Activated naive CD4-positive, alpha-beta T cell treated with anti-CD3 and anti-CD28 coated beads, Interleukin-2, amount 50 U/mL, for 72 hours (primary cell): Measurements from ENCODE around the gene OR52B6. TPM values are rescaled to one million over a fixed set of nuclear protein-coding genes. Genes with fewer than 3 reads are reported as not detected.

Experiments
- ATAC-seq, 2 donors: fragments of 150-1000 bp; cut with Tn5 transposase; 2 replicates each; pipeline ENCODE4 v1.10.0; 2021; ENCODE audit warnings: mild to moderate bottlenecking in 2 of 2, moderate library complexity in 2 of 2
- DNase-seq, 2 donors: peaks; one replicate each; pipeline ENCODE4 v3.0.0; 2021 to 2022; ENCODE audit warnings: low spot score in 2 of 2
- H3K27ac Mint-ChIP-seq, 2 donors: one replicate each; pipeline ENCODE4 v1.8.0; 2022; ENCODE audit warnings: mild to moderate bottlenecking in 2 of 2, mixed read lengths in 2 of 2
- H3K36me3 Mint-ChIP-seq, 2 donors: one replicate each; pipeline ENCODE4 v1.8.0; 2022; ENCODE audit warnings: mixed read lengths in 2 of 2
- H3K9me3 Mint-ChIP-seq, 2 donors: one replicate each; pipeline ENCODE4 v1.8.0; 2022; ENCODE audit warnings: mixed read lengths in 2 of 2
- total RNA-seq, 2 donors: library from RNA; stranded (reverse); gene quantifications; one replicate each; pipeline ENCODE4 v1.2.3, GENCODE V29; 2022

OR52B6 gene, protein sequence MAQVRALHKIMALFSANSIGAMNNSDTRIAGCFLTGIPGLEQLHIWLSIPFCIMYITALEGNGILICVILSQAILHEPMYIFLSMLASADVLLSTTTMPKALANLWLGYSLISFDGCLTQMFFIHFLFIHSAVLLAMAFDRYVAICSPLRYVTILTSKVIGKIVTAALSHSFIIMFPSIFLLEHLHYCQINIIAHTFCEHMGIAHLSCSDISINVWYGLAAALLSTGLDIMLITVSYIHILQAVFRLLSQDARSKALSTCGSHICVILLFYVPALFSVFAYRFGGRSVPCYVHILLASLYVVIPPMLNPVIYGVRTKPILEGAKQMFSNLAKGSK
- not detected for total RNA-seq

DNA sequence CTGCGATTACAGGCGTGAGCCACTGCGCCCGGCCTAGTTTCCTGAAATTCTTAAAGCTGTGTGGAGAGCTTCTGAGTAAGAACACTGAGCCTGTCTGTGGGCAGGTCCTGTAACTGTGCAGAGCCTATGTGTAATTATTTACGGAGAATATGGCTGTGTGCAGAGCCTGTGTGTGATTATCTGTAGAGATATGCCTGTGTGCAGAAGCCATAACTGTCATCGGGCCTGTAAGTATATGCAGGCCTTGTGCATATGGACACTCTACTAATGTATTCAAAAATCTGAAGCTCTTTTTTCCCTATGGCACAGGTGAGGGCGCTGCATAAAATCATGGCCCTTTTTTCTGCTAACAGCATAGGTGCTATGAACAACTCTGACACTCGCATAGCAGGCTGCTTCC, at the start of gene OR52B6:
Gene OR52B6 (plus strand): TSS at position 301 of the 400 bp plus-strand sequence. CDS start 0 bp downstream, at position 301.
- no peak for ATAC-seq
- no peaks in the 10 kb centered on the region for H3K36me3 Mint-ChIP-seq
- H3K27ac Mint-ChIP-seq = no peak within 1 kb of the TSS
- no peaks in the 10 kb centered on the region for H3K9me3 Mint-ChIP-seq
- no peak for DNase-seq

GRCh38 chr11:5531053-5531831, 49.4 kb upstream of the OR52B6 start:
- Mint-ChIP-seq H3K27ac (no peak overlapping the region), H3K36me3 (no peaks in the 10 kb centered on the region), H3K9me3 (no peaks in the 10 kb centered on the region)
- DNase-seq = no peak
- ATAC-seq = no peak

- DNase-seq = no peak
- Mint-ChIP-seq H3K36me3 (peaks cover 0 to 10% of the 10 kb centered on the region in 2 donors), H3K9me3 (peaks cover 0 to 5% of the 10 kb centered on the region in 2 donors), H3K27ac (no peak overlapping the region)
- ATAC-seq = no peak
Measured at GRCh38 chr11:5534046-5534445, 46.6 kb upstream of the OR52B6 start.

DNA sequence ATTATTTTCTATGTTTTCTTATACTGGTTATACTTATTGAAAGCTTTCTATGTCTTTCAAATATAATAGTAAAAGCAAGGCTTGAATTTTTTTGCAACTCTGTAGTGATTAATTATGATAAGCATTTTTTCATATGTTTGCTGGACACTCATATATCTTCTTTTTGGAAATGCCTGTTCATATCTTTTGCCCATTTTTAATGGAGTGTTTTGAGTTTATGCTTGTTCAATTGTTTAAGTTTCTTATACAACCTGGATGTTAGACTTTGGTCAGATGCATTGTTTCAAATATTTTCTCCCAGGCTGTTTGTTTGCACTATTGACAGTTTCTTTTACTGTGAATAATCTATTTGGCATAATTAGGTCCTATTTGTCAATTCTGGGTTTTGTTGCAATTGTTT, 44.2 kb upstream of the OR52B6 start:
- H3K27ac Mint-ChIP-seq = no peak overlapping the region
- no peak for DNase-seq
- H3K9me3 Mint-ChIP-seq = peaks cover 0 to 5% of the 10 kb centered on the region in 2 donors
- ATAC-seq = no peak
- peaks cover 0 to 10% of the 10 kb centered on the region in 2 donors for H3K36me3 Mint-ChIP-seq

- no peak for DNase-seq
- Mint-ChIP-seq H3K36me3 (peaks cover 0 to 10% of the 10 kb centered on the region in 2 donors), H3K9me3 (peaks cover 0 to 5% of the 10 kb centered on the region in 2 donors), H3K27ac (no peak overlapping the region)
- no peak for ATAC-seq
Measured at GRCh38 chr11:5541427-5541826, 39.2 kb upstream of the OR52B6 start.

- ATAC-seq (no peak), DNase-seq (no peak)
- no peak overlapping the region for H3K27ac Mint-ChIP-seq
- no peaks in the 10 kb centered on the region for H3K36me3 Mint-ChIP-seq
- no peaks in the 10 kb centered on the region for H3K9me3 Mint-ChIP-seq
Measured at GRCh38 chr11:5546457-5546856, 34.2 kb upstream of the OR52B6 start.

- H3K36me3 Mint-ChIP-seq = no peaks in the 10 kb centered on the region
- no peak overlapping the region for H3K27ac Mint-ChIP-seq
- no peak for DNase-seq
- ATAC-seq = no peak
- H3K9me3 Mint-ChIP-seq = no peaks in the 10 kb centered on the region
Measured at GRCh38 chr11:5547982-5548381, 32.7 kb upstream of the OR52B6 start.

DNA sequence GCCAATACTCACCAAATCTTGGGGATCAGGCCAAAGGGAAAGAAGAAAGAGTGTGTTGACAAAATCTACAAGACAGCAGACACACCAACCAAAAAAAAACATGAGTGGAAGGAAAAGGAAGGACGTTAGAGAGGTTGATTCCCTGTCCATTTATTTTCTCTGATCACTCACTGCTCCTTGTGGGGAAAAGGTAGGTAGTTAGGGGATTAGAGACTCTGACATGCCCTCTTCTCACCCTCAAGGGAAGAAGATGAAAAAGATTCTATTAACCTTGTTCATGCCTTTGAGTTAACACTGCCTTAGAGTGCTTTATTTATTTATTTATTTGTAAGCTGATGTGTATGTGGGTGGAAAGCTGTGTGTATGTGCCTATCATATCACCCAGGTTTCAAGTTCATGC, 32.2 kb upstream of the OR52B6 start, which contains the start of gene OR52H1:
Gene OR52H1 (minus strand): TSS at position 101 of the 400 bp plus-strand sequence. CDS start 3,035 bp downstream, outside the sequence.
- H3K27ac Mint-ChIP-seq = no peak within 1 kb of the TSS
- H3K9me3 Mint-ChIP-seq = no peaks in the 10 kb centered on the region
- no peaks in the 10 kb centered on the region for H3K36me3 Mint-ChIP-seq
- DNase-seq (no peak), ATAC-seq (no peak)

- Mint-ChIP-seq H3K9me3 (no peaks in the 10 kb centered on the region), H3K36me3 (no peaks in the 10 kb centered on the region), H3K27ac (peak overlapping the region in 1 of 2 donors; percentile 40)
- ATAC-seq (peak; percentile 30 to 46), DNase-seq (no peak)
Measured at GRCh38 chr11:5550440-5551095, 30.1 kb upstream of the OR52B6 start.

- no peak for ATAC-seq
- H3K9me3 Mint-ChIP-seq = no peaks in the 10 kb centered on the region
Measured at GRCh38 chr11:5553343-5553742, 27.3 kb upstream of the OR52B6 start.

DNA sequence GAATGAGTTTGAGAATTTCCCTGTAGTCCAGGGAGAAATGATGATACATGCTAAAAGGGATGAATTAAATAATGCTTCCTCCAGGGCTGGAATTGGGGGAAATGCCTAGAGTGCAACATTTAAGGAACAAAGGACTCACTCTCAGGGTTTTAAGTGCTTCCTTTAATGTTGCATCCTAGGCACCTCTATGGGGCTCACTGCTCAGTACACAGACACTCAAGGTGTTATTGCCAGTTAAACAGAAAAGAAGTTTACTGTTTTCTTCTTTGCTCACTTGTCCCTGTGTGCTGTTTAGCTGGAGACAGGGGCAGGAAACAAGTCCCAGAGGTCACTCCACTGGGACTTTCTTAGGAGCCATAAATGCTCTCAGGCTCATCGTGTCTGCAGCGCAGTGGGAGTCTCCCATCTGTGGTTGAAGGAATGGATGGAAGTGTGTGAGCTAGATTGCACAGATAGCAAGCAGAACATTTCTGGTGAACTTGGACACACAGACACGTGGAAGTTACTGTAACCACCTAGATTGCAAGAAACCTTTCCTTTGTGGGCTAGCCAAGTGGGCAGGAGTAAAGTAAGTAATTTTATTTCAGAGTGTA, 24.0 kb upstream of the OR52B6 start:
- Mint-ChIP-seq H3K9me3 (no peaks in the 10 kb centered on the region), H3K27ac (no peak overlapping the region), H3K36me3 (no peaks in the 10 kb centered on the region)
- no peak for DNase-seq
- ATAC-seq = no peak

More at GRCh38 chr11:5553343-5553742, 27.3 kb upstream of the OR52B6 start:
- no peak overlapping the region for H3K27ac Mint-ChIP-seq
- DNase-seq = no peak
- H3K36me3 Mint-ChIP-seq = no peaks in the 10 kb centered on the region

DNA sequence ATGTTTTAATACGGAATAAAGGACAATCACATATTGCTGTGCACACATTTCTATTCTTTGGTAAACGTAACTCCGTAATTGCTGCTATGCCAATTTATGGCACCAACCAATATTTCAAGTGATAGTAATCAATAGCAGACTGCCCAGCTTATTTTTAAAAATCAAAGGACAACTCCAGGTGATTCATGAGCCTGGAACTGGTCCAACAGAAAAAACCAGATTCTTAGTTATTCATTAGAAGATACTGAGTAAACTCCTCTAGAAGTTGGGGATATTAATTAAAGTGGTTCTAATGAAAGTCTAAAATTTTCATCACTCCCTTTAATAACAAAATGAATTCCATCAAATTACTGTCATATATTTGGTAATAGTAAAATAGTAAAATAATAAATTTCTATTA, 22.9 kb upstream of the OR52B6 start:
- Mint-ChIP-seq H3K9me3 (no peaks in the 10 kb centered on the region), H3K36me3 (no peaks in the 10 kb centered on the region), H3K27ac (no peak overlapping the region)
- DNase-seq = no peak
- ATAC-seq = no peak

- Mint-ChIP-seq H3K36me3 (peaks cover 4 to 5% of the 10 kb centered on the region in 2 donors), H3K27ac (no peak overlapping the region), H3K9me3 (peaks cover 3 to 8% of the 10 kb centered on the region in 2 donors)
- DNase-seq (no peak), ATAC-seq (no peak)
Measured at GRCh38 chr11:5564259-5565019, 16.2 kb upstream of the OR52B6 start.

DNA sequence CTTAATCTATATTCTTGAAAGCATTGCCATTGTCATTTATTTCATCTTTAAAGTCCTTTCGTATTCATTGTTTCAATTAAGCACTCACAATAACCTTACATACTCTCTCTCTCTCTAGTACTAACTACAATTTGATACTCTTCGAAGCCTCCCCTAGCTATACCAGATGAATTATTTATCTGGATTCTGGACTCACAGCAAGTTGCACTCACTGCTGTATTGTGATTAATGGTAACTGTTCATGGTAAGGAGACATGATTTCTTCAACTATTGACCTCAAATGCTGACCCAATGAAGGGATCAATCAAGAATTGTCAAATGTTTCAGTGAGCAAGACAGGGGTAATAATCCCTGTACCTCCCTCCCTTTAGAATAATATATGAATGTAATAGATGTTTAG, 6.0 kb upstream of the OR52B6 start:
- H3K27ac Mint-ChIP-seq = no peak overlapping the region
- H3K36me3 Mint-ChIP-seq = no peaks in the 10 kb centered on the region
- ATAC-seq (no peak), DNase-seq (no peak)
- H3K9me3 Mint-ChIP-seq = no peaks in the 10 kb centered on the region

- Mint-ChIP-seq H3K36me3 (no peaks in the 10 kb centered on the region), H3K27ac (no peak overlapping the region), H3K9me3 (no peaks in the 10 kb centered on the region)
- DNase-seq (no peak), ATAC-seq (no peak)
Measured at GRCh38 chr11:5575152-5575551, 5.5 kb upstream of the OR52B6 start.

- Mint-ChIP-seq H3K27ac (no peak overlapping the region), H3K9me3 (no peaks in the 10 kb centered on the region), H3K36me3 (no peaks in the 10 kb centered on the region)
- ATAC-seq (no peak), DNase-seq (no peak)
Measured at GRCh38 chr11:5577101-5577500, 3.6 kb upstream of the OR52B6 start.
